ENCODE results near the gene CTNNB1.

DNA sequence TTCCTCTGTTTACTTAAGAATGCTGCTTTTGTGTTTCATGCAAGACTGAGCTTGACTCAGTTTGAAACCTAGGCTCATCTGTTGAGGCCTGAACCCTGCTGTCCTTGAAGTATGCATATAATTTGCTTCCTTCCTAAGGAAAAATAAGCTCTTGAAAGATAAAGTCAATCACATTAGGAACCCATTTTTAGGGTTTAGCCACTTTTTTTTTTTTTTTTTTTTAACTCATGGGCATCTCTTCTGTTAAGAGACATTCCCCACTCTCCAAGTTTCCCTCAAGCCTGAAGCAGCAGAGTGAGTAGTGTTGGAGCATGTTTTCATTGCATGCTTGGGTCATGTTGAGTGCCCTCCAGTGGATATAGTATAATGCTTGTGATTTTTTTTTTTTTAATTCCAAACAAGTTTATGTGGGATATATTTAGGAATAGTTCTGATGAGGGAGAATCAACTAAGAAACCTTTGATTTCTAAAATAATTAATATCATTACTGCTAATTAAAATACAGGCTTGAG, 3.6 kb downstream of the CTNNB1 start:
- TF ChIP-seq POLR2A (IDR thresholded peaks at IDR 0.05; ENCODE audit: low read length): no peak
- TF ChIP-seq, protein P1, sequence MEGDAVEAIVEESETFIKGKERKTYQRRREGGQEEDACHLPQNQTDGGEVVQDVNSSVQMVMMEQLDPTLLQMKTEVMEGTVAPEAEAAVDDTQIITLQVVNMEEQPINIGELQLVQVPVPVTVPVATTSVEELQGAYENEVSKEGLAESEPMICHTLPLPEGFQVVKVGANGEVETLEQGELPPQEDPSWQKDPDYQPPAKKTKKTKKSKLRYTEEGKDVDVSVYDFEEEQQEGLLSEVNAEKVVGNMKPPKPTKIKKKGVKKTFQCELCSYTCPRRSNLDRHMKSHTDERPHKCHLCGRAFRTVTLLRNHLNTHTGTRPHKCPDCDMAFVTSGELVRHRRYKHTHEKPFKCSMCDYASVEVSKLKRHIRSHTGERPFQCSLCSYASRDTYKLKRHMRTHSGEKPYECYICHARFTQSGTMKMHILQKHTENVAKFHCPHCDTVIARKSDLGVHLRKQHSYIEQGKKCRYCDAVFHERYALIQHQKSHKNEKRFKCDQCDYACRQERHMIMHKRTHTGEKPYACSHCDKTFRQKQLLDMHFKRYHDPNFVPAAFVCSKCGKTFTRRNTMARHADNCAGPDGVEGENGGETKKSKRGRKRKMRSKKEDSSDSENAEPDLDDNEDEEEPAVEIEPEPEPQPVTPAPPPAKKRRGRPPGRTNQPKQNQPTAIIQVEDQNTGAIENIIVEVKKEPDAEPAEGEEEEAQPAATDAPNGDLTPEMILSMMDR (IDR thresholded peaks at IDR 0.05): peak; percentile 48

Data from A549 (cell line).